MM.1S (cell line): ENCODE data around the gene ITPRIPL2.

Source experiments
- CTCF ChIP-seq: fragments of 300-600 bp; sonication (generic); IDR thresholded peaks from 2 replicates; pipeline ENCODE4 v1.5.1; 2016; ENCODE audit warnings: antibody characterized with exemption, low read length, mixed read lengths
- EZH2 ChIP-seq: fragments of 300-600 bp; sonication (generic); optimal IDR thresholded peaks from 2 replicates; pipeline ENCODE3; 2017; ENCODE audit warnings: low read depth, mild to moderate bottlenecking, antibody characterized with exemption, low read length, mixed read lengths
- EZH2phosphoT487 ChIP-seq: fragments of 300-600 bp; sonication (generic); IDR thresholded peaks from 2 replicates; pipeline ENCODE4 v1.6.1; 2018; ENCODE audit warnings: antibody characterized with exemption, low read length

GRCh38 chr16:19110537-19111360 lies 3.0 kb upstream of the ITPRIPL2 start:
- TF ChIP-seq CTCF (no peak), EZH2phosphoT487 (no peak), EZH2 (no peak)
